ENCODE data around the gene IL20RB.

DNA sequence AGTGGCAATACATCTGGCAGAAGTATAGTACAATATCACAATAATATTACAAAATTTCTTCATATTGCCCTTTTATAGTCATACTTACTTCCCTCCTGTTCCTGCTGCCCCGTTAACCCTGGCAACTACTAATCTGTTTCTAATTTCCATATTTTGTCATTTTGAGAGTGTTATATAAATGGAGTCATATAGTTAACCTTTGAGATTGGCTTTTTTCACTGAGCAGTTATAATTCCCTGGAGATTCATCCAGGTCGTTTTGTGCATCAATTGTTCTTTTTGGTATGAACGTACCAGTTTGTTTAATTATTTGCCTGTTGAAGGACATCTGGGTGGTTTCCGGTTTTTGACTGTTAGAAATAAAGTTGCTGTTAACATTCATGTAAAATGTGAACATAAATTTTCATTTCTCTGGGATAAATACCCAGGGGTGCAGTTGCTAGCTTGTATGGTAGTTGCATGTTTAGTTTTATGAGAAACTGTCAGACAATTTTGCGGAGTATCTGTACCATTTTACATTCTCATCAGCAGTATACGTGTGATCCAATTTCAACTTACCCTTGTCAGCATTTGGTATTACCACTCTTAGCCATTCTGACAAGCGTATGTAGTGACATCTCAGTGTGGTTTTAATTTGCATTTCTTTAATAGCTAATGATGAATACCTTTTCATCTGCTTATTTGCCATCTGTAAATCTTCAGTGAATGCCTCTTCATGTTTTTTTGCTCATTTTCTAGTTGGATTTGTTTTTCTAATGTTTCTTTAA, 32.2 kb upstream of the IL20RB start:
- TF ChIP-seq, protein P1, sequence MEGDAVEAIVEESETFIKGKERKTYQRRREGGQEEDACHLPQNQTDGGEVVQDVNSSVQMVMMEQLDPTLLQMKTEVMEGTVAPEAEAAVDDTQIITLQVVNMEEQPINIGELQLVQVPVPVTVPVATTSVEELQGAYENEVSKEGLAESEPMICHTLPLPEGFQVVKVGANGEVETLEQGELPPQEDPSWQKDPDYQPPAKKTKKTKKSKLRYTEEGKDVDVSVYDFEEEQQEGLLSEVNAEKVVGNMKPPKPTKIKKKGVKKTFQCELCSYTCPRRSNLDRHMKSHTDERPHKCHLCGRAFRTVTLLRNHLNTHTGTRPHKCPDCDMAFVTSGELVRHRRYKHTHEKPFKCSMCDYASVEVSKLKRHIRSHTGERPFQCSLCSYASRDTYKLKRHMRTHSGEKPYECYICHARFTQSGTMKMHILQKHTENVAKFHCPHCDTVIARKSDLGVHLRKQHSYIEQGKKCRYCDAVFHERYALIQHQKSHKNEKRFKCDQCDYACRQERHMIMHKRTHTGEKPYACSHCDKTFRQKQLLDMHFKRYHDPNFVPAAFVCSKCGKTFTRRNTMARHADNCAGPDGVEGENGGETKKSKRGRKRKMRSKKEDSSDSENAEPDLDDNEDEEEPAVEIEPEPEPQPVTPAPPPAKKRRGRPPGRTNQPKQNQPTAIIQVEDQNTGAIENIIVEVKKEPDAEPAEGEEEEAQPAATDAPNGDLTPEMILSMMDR (IDR thresholded peaks at IDR 0.05; ENCODE audit: low read depth, low read length) = no peak
- no peak for TF ChIP-seq EZH2phosphoT487 (IDR thresholded peaks at IDR 0.05; ENCODE audit: low read depth)

Data from OCI-LY3 (cell line).